ENCODE data around the gene NAV2. TPM values are rescaled to one million over a fixed set of nuclear protein-coding genes. Genes with fewer than 3 reads are reported as not detected.

NAV2 gene
- total RNA-seq, 1 experiment from 2014 or later: 46.3 TPM

- peak; percentile 81 for TF ChIP-seq CTCF (conservative IDR thresholded peaks at IDR 0.05)
- Histone ChIP-seq H2BK20ac (ENCODE audit: low read depth, low read length, poor library complexity, severe bottlenecking) (no peak overlapping the region), H3K4me2 (ENCODE audit: insufficient read depth, insufficient read length, low read length) (no peak overlapping the region), H4K91ac (ENCODE audit: insufficient read length, low read depth, low read length) (no peak overlapping the region), H3K9me3 (ENCODE audit: control insufficient read depth, low read depth, low read length) (no peaks in the 10 kb centered on the region), H2AK5ac (ENCODE audit: insufficient read length, low read length) (no peak overlapping the region), H3K9ac (ENCODE audit: extremely low read depth, insufficient read length, low read length) (no peak overlapping the region), H2BK15ac (ENCODE audit: low read depth, low read length) (no peak overlapping the region), H3K79me2 (ENCODE audit: insufficient read depth, low read length) (no peaks in the 10 kb centered on the region), H3T11ph (ENCODE audit: low read length) (no peak overlapping the region), H3K4me1 (ENCODE audit: insufficient read depth, low read length) (0 out of 2 replicates have a peak, but pooled peaks cover 1% of the 10 kb centered on the region), H2BK5ac (ENCODE audit: insufficient read length, low read length) (no peak overlapping the region), H3K56ac (ENCODE audit: insufficient read length, low read depth, low read length) (no peak overlapping the region), H3K27ac (ENCODE audit: insufficient read length, low read depth, low read length) (no peak overlapping the region), H3K79me1 (ENCODE audit: insufficient read depth, low read depth, low read length, poor library complexity, severe bottlenecking) (no peaks in the 10 kb centered on the region), H2AFZ (ENCODE audit: low read length) (no peak overlapping the region), H4K8ac (replicated peaks; ENCODE audit: insufficient read length, low read depth, low read length) (no peak overlapping the region), H4K5ac (ENCODE audit: insufficient read length, low read depth, low read length) (no peak overlapping the region), H2BK12ac (ENCODE audit: insufficient read length, low read depth, low read length) (no peak overlapping the region), H3K23me2 (ENCODE audit: insufficient read length, low read depth, low read length, poor library complexity, severe bottlenecking) (no peaks in the 10 kb centered on the region), H3K23ac (ENCODE audit: insufficient read length, low read depth, low read length) (no peak overlapping the region), H2BK120ac (ENCODE audit: low read depth, low read length, poor library complexity, severe bottlenecking) (no peak overlapping the region), H3K27me3 (ENCODE audit: insufficient read depth, low read length) (no peaks in the 10 kb centered on the region), H3K4ac (ENCODE audit: low read depth, low read length) (no peak overlapping the region), H4K20me1 (ENCODE audit: control insufficient read depth, insufficient read depth, insufficient read length) (no peaks in the 10 kb centered on the region), H3K14ac (ENCODE audit: insufficient read depth, low read length) (no peak overlapping the region), H3K18ac (ENCODE audit: insufficient read length, low read depth, low read length) (no peak overlapping the region)
- Mint-ChIP-seq H3K9me3 (no peaks in the 10 kb centered on the region), H3K27me3 (ENCODE audit: low read depth) (no peaks in the 10 kb centered on the region; the same call in 1 of the 2 replicates), H3K4me3 (no peak overlapping the region), H3K4me1 (peaks cover 31 to 34% of the 10 kb centered on the region in 2 experiments), H3K36me3 (ENCODE audit: insufficient read depth in 1 of 3, low read depth in 3 of 3) (peaks cover 1 to 7% (median 3%) of the 10 kb centered on the region in 3 experiments; a peak in 3 of 7 replicates), H3K27ac (no peak overlapping the region)
- WGBS (ENCODE audit: extremely low coverage, insufficient read length, low lambda C conversion rate): no CpG with 5 or more reads among the region's 2 CpGs
- DNase-seq: no peak
These were observed 192.7 kb downstream of the NAV2 start for GRCh38 chr11:19905280-19905853.
